MCF 10A (cell line): ENCODE results near the gene MAPK6. TPM values are rescaled to one million over a fixed set of nuclear protein-coding genes. Genes with fewer than 3 reads are reported as not detected.

ENCODE experiments used
- BruUV-seq: library from RNA; stranded (reverse); fragments of 400-500 nt; replicated peaks from 2 replicates; lab custom pipeline; 2021; lab: Mats Ljungman, UMichigan
- CTCF ChIA-PET: fragments of 300-600 bp; sonication (Branson Sonifier 250); formaldehyde crosslinking; extraction: SDS; loops from one replicate; lab custom pipeline; 2021; ENCODE audit warnings: antibody characterized with exemption, inconsistent platforms; lab: Yijun Ruan, JAX
- POLR2A ChIA-PET: fragments of 300-600, 350-650 bp; sonication (Branson Sonifier 250); formaldehyde crosslinking; extraction: SDS; loops from one replicate; lab custom pipeline; 2020; ENCODE audit warnings: antibody characterized with exemption, inconsistent platforms; lab: Yijun Ruan, JAX
- DNase-seq: peaks from one replicate; pipeline ENCODE4 v3.0.0-alpha.2; 2018; ENCODE audit not compliant: unreplicated experiment
- H3K27ac Mint-ChIP-seq: one replicate; pipeline ENCODE4 v1.8.0; 2022; ENCODE audit warnings: mild to moderate bottlenecking, low read depth, mixed read lengths; ENCODE audit not compliant: unreplicated experiment
- H3K27me3 Mint-ChIP-seq: one replicate; pipeline ENCODE4 v1.8.0; 2022; ENCODE audit warnings: mixed read lengths; ENCODE audit not compliant: insufficient read depth, unreplicated experiment
- H3K36me3 Mint-ChIP-seq: one replicate; pipeline ENCODE4 v1.8.0; 2022; ENCODE audit warnings: mild to moderate bottlenecking, moderate library complexity, mixed read lengths; ENCODE audit not compliant: insufficient read depth, unreplicated experiment
- H3K4me1 Mint-ChIP-seq: one replicate; pipeline ENCODE4 v1.8.0; 2022; ENCODE audit warnings: mixed read lengths; ENCODE audit not compliant: insufficient read depth, unreplicated experiment
- H3K4me3 Mint-ChIP-seq: one replicate; pipeline ENCODE4 v1.8.0; 2022; ENCODE audit warnings: mild to moderate bottlenecking, moderate library complexity, mixed read lengths; ENCODE audit not compliant: unreplicated experiment
- H3K9me3 Mint-ChIP-seq: one replicate; pipeline ENCODE4 v1.8.0; 2022; ENCODE audit warnings: mixed read lengths; ENCODE audit not compliant: unreplicated experiment
- CTCF ChIP-seq: fragments of 200-600 bp; IDR thresholded peaks from one replicate; pipeline ENCODE4 v1.8.0; 2022; ENCODE audit warnings: antibody characterized with exemption, mild to moderate bottlenecking; ENCODE audit not compliant: unreplicated experiment
- intact Hi-C: fragments of 100-400 bp; cut with micrococcal nuclease; formaldehyde crosslinking; loops from 2 replicates; pipeline ENCODE4 v1.14.1; 2022
- total RNA-seq: library from RNA; stranded (reverse); gene quantifications from 2 replicates; pipeline ENCODE4 v1.2.3, GENCODE V29; 2022

Gene MAPK6
- total RNA-seq, 1 experiment from 2014 or later = 106 TPM

- DNase-seq = peak; percentile 93
- no peaks in the 10 kb centered on the region for H3K9me3 Mint-ChIP-seq
- intact Hi-C loops = no loop called here
- no TSS peak for BruUV-seq
- no peak for TF ChIP-seq CTCF
- no peaks in the 10 kb centered on the region for H3K27me3 Mint-ChIP-seq
- CTCF ChIA-PET = interaction anchor here (0.9 to 7.7 kb wide), 12 partner anchors 9 to 195 kb away, joined by 3 to 77 read pairs (median 4); no protein-coding TSS in a partner anchor
- H3K4me3 Mint-ChIP-seq = peak overlapping the region; percentile 1
- H3K27ac Mint-ChIP-seq = peak overlapping the region; percentile 66
- POLR2A ChIA-PET = interaction anchor here (0.5 to 20.7 kb wide), 29 partner anchors 9 to 158 kb away, joined by 3 to 546 read pairs (median 6); partner anchors contain the start of genes LEO1 and MAPK6
- peaks cover 53% of the 10 kb centered on the region for H3K4me1 Mint-ChIP-seq
- H3K36me3 Mint-ChIP-seq = peaks cover 56% of the 10 kb centered on the region
Observed at GRCh38 chr15:52069559-52069958, 50.5 kb downstream of the MAPK6 start.

- no peak for TF ChIP-seq CTCF
- peak overlapping the region; percentile 26 for H3K4me3 Mint-ChIP-seq
- H3K4me1 Mint-ChIP-seq = peaks cover 51% of the 10 kb centered on the region
- H3K9me3 Mint-ChIP-seq = no peaks in the 10 kb centered on the region
- POLR2A ChIA-PET = interaction anchor here (0.5 to 20.7 kb wide), 27 partner anchors 10 to 451 kb away, joined by 3 to 546 read pairs (median 6); partner anchors contain the start of genes LEO1 and MAPK6
- no peaks in the 10 kb centered on the region for H3K27me3 Mint-ChIP-seq
- peak; percentile 87 for DNase-seq
- peaks cover 37% of the 10 kb centered on the region for H3K36me3 Mint-ChIP-seq
- CTCF ChIA-PET = interaction anchor here (0.5 to 7.7 kb wide), 15 partner anchors 7 to 356 kb away, joined by 3 to 77 read pairs (median 4); no protein-coding TSS in a partner anchor
- intact Hi-C loops = loop anchor here (10.0 kb wide), 1 partner anchor 287 kb away; no protein-coding TSS in a partner anchor
- no TSS peak for BruUV-seq
- peak overlapping the region; percentile 66 for H3K27ac Mint-ChIP-seq
Observed at GRCh38 chr15:52071570-52071969, 52.6 kb downstream of the MAPK6 start.

- peak overlapping the region; percentile 53 for H3K4me3 Mint-ChIP-seq
- POLR2A ChIA-PET = interaction anchor here (0.6 to 20.7 kb wide), 26 partner anchors 11 to 574 kb away, joined by 3 to 546 read pairs (median 9); partner anchors contain the start of genes LEO1 and MAPK6
- H3K4me1 Mint-ChIP-seq = peaks cover 43% of the 10 kb centered on the region
- peak; percentile 96 for DNase-seq
- H3K9me3 Mint-ChIP-seq = no peaks in the 10 kb centered on the region
- no peak for TF ChIP-seq CTCF
- BruUV-seq = TSS peak; percentile 76
- H3K27me3 Mint-ChIP-seq = no peaks in the 10 kb centered on the region
- CTCF ChIA-PET = interaction anchor here (0.6 to 4.8 kb wide), 28 partner anchors 9 to 387 kb away, joined by 3 to 77 read pairs (median 4); partner anchors contain the start of gene LEO1
- intact Hi-C loops = loop anchor here (1.0 to 10.0 kb wide), 6 partner anchors 16 to 292 kb away; partner anchors contain the start of gene LEO1
- H3K27ac Mint-ChIP-seq = peak overlapping the region; percentile 96
- H3K36me3 Mint-ChIP-seq = peaks cover 17% of the 10 kb centered on the region
Observed at GRCh38 chr15:52076889-52077781, 58.1 kb downstream of the MAPK6 start.
